NCI-H82 treated with DMSO at 0.1 percent for 48 hours (cell line): ENCODE data around the gene ITSN1.

Source experiments
- DNase-seq: peaks from one replicate; lab custom pipeline; 2025; ENCODE audit not compliant: unreplicated experiment; lab: John Stamatoyannopoulos, UW

Gene ITSN1

DNA sequence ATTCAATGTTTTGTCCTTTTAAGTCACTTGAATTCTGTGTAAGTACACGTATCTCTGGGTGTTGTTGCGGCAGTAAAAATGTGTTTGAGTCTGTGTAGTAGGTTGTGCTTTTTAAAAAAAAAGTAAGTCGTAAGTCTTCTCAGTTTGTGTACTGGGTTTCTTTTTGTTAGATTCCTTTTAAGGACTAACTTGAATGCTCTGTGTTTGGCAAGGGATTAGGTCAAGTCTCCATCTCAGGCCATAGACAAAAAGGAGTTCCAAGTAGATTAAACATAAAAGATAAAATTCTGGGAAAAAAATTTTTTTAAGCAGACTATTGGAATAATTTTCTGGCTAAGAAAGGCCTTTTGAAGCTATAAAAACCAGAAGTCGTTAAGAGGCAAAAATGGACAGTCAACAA, 160.2 kb downstream of the ITSN1 start:
- no peak for DNase-seq

- DNase-seq: no peak
Observed at GRCh38 chr21:33808715-33809367, 166.5 kb downstream of the ITSN1 start.

- DNase-seq: no peak
Observed at GRCh38 chr21:33810766-33811165, 168.5 kb downstream of the ITSN1 start.

DNA sequence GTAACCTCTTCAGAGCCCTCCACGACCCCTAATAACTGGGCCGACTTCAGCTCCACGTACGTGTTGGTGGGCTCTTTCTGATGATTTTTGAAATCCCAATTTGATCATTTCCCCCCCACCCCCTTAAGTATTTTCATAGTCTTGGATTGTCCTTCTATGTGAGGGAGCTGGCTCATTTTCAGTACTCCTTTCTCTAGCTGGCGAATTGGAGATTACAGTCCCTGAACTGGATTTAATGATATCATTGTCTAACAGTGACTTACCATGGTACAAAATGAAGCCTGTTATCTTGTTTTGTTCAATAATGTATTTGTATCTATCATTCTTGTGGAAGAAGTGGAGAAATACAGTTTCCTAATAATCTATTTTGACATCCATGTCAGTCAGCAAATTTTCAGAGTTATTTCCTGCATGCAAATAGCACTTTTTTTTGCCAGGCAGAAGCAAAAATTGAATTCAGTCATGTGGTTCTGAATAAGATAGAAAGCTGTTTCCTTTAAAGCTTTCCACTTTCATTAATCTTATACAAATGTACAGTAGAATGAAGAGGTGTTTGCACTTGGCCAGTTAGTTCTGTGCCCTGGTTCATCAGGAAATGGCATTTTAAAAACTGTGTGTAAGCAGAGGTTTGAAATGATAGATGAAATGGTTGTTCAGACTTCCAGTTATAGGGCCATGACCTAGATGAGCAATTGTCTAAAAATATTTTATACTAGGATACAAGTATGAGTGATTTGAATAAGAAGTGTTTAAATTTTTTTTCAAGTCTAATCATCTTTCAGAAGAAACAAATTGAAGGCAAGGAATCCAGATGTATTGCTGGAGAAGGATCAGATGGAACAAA, 169.1 kb downstream of the ITSN1 start:
- DNase-seq: no peak

GRCh38 chr21:33813832-33814365, 171.6 kb downstream of the ITSN1 start:
- no peak for DNase-seq

DNA sequence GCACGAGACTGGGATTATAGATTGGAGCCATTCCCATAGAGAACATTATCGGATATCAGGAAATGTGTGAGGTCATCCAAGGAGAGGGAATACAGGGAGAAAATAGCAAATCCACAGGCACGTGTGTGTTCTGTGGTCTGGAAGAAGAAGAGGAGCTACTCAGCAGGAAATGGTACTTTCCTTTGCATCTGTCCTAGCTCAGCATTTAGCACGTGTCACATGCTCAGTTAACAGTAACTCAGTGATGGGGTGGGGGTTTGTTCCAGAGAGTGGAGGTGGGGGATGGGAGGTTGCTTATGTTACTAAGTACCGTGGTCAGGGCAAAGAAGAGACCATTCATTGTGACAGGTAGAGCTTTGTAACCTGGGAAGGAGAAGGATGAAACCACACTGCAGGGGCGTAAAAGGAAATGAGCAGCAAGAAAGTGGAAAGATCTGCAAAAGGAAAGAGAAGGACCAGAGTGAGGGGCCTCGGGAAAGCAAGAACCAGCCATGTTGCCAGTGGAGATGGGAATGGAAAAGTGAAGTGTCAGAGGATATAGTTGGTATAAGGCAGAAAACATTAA, 172.9 kb downstream of the ITSN1 start:
- DNase-seq: no peak

DNA sequence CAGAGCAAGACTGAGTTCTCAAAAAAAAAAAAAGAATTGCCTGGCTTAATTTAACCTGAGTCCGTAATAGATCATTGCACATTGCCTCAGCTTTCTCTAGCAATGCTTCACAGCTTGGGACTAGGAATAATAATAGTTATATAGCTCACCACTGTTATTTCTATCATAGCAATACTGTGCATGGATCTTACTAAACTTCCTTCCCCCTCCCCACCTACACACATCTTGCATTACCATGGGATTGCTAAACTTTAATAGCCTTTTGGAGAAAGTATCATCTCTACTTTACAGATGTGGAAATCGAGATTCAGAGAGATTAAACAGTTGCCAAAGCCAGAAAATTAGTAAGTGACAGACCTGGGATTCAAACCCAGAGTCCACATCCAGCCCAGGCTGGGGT, 173.9 kb downstream of the ITSN1 start:
- no peak for DNase-seq

DNA sequence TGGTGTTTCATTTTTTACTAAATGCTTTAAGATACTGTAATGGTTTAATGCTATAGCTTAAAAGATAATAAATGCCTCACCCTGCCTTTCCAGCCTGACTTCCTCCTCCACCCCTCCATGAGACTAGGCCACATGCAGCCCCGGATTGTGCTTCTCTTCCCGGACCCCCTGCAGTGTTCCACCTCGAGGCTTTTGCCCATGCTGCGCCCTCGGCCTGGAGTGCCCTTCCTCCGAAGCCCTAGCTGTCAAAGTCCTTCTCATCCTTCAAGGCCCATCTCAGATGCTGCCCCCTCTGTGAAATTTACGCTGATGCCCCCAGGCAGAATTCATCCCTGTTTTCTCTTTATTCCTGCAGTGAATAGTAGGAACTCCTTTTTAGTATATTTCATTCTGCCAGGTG, 174.8 kb downstream of the ITSN1 start:
- DNase-seq: no peak

GRCh38 chr21:33817663-33818451, 175.6 kb downstream of the ITSN1 start:
- DNase-seq: no peak

DNA sequence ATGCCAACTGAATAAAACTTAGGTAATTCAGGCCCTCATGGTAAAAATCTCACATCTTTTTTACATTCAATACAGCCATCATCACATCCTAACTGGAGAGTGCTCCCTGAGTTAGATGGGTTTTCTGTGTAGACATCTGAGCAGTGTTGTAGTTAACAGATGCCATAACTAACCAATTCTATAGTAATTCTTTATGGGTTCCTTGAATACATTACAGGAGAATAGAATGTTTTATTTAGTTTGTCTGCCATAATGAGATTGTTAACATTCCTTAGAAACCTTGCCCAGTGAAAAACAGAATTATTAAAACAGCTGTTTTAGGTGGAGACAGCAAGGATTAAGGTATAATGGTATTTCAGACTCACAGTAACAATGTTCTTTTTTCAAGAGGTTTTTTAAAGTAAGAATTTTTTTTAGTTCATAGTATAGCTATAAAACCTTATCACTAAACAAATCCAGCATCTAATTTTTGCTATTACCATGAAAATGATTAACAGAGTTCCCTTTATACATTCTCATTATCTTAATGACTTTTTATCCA, 178.0 kb downstream of the ITSN1 start:
- DNase-seq: no peak

DNA sequence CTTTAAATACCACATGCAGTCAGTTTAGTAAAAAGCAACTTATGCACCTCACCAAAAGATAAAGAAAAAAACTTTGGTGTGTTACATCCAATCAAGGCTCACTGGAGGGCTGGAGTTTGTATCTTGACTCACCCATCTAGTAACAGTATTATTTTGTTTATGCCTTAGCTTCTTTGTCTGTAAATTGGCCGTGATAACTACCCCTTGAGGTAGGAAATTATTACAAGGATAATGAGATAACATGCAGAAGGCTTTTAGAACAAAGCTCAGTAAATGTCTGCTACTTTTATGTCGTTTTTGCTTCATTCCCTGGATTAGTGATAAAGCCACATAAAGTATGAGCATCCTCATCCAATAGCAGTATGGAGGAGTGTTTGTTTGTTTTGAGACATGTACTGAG, 178.5 kb downstream of the ITSN1 start:
- no peak for DNase-seq

GRCh38 chr21:33821503-33822322, 179.4 kb downstream of the ITSN1 start:
- DNase-seq: no peak

DNA sequence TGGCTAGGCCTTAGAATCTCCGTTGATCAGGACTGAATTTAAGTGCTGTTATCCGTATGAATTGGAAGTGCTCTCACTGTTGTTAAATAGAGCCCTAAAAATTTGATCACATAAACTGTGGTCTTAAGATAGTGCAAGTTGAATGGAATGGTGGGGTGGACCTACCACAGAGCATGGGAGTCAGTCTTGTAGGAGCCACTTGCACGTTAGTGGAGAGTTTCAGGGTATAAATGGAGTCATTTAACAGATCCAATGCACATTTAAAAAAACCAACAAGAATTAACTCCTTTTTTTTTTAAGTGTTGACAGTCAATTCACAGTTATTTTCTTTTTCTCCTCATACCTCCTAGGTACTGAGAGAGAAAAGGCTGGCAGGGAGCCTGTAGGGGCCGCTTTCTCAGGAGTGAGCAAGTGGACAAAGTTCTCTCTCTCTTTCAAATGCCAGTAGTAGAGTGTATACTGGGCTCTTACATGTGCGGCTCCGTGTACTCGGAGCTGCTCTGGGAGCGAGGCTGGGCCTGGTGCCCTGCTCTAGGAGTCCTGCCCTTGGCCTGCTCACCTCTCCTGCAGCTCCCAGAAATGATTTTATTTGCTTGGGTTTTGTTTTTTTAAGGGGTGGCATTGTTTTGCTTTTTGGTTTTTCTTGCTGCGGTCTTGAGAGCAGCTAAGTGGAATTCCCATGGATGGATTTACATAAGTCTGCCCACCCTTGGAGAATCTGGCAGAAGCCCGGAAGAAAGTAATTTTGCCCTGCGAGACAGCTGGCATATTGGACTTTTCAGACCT, 182.0 kb downstream of the ITSN1 start:
- no peak for DNase-seq

DNA sequence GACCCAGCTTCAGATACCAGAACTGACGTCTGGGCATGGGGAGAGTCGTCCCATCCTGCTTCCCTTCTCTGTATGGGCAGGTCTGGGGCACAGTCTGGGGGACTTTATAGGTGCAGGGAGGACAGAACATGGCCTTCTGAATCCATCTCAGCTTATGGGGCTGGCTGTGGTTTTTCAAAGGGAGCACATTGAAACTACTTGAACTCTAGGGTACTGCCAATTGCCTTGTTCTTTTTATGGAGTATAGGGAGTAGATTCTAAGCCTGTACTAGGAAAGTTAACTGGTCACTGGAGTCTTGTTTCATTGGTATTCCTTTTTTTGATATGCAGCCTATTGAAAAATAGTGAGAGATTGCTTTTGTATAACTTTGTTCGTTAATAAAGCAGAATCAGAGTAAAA, 183.1 kb downstream of the ITSN1 start:
- DNase-seq: no peak

DNA sequence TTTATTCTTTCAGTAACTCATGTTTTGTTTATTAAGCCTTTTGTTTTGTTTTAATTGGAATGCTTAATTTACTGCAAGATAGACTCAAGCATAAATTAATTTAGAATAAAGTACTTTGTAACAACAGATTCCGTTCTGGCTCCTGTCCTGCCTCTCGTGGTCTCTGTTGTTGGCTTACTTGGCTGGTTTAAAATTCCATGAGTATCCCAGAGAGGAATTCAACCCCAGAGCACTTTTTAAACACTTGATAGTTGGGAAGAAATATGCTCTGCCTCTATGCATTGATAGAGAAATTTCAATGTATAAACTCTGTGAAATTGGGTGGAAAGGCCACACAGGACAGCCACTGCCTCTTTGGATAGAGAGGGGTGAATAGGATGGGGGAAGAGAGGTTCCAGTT, 183.6 kb downstream of the ITSN1 start:
- DNase-seq: no peak

GRCh38 chr21:33828083-33828482, 185.8 kb downstream of the ITSN1 start:
- DNase-seq: no peak

DNA sequence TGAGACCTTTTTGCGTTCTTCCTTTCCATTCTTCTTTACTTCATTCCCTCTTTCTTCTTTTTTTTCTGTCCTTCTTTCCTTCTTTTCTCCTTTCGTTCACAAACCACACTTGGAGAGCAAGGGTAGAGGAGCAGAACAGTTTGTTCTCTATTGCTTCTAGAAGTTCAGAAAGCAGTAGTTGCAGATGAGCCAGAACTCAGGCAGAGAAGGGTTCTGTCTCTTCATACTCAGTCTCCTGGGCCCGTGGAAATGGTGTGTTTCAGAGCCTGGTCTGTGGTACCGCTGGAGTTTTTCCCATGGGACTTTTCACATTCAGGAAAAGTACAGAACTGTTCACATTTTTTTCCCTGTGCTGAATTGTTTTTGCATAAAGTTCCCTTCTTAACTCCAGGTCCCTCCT, 186.3 kb downstream of the ITSN1 start:
- DNase-seq: no peak

- DNase-seq: no peak
Observed at GRCh38 chr21:33829844-33830243, 187.5 kb downstream of the ITSN1 start.

DNA sequence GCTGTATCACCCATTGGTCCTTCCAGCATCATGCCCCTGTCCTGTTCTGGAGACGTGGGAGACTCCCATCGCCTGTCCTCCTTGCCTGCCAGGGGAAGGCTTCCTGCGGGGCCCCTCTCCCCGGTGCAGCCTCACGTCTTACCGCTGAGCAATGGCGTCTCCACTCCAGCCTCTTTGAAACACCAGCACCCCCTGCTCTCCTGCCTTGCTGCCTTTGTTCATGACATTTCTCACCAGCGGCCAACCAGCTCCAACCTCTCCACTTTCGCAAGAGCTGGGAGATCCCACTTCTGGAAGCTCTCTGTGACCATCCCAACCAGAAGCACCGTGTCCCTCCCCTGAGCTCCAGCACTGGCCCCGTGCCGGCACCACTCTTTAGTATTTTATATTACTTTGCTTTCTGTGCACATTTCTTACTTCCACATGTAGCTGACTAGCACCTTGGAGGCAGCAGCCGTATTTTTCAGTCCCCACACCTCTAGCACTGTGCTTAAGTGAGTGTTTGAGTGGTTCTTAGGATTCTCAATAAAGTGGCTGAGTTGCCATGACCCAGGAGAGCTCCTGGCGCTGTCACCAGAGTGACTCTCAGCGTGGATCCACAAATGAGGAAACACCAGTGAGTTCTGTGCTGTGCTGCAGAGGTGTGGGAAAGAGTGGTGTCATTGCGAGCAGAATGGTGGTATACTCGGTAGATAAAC, 189.8 kb downstream of the ITSN1 start:
- DNase-seq: no peak
